ENCODE data around the gene PDCL2. TPM values are rescaled to one million over a fixed set of nuclear protein-coding genes. Genes with fewer than 3 reads are reported as not detected.

The PDCL2 gene
- total and polyA plus RNA-seq, 2 of the 8 experiments (the other 6 are each of a cell fraction or from before 2014, with no cell fraction given) = not detected

DNA sequence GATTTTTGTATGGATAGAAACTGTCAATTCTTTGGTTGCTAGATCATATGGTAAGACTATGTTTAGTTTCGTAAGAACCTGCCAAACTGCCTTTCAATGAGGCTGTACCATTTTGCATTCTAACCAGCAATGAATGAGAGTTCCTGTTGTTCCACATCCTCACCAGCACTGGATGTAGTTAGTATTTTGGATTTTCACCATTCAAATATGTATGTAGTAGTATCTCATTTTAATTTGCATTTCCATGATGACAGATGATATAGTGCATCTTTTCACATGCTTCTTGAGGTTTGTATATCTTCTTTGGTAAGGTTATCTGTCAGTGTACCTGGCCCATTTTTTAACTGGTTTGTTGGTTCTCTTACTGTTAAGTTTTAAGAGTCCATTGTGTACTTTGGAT lies 80.0 kb downstream of the PDCL2 start:
- POLR2A ChIA-PET (ENCODE audit: partially characterized antibody) = no interaction called here
- no peak overlapping the region for H3K14ac ChIP-seq (ENCODE audit: insufficient read length)
- no peak overlapping the region for H2BK20ac ChIP-seq (ENCODE audit: low read length)
- no peak for DNase-seq (ENCODE audit: low read depth in 1 of 2, low spot score in 2 of 2)
- no peaks in the 10 kb centered on the region for H3K9me3 ChIP-seq (ENCODE audit: insufficient read depth in 2 of 2, low read depth in 1 of 2, low read length in 1 of 2)
- no peak overlapping the region for H3K23ac ChIP-seq (ENCODE audit: insufficient read length)
- H2AK5ac ChIP-seq (ENCODE audit: low read depth, low read length) = no peak overlapping the region
- H3K27me3 ChIP-seq (replicated peaks in 1 of 4; ENCODE audit: control insufficient read depth in 3 of 4, extremely low read depth in 1 of 4, insufficient read depth in 3 of 4, low read length in 3 of 4) = no peaks in the 10 kb centered on the region
- no peak overlapping the region for H2BK5ac ChIP-seq (ENCODE audit: low read depth, low read length)
- H3K18ac ChIP-seq (ENCODE audit: extremely low read depth, low read length) = no peak overlapping the region
- no peak overlapping the region for H3K56ac ChIP-seq (replicated peaks; ENCODE audit: insufficient read length, low read depth, low read length)
- H3K4me2 ChIP-seq (ENCODE audit: insufficient read depth in 1 of 2, low read depth in 2 of 2, low read length in 2 of 2) = no peak overlapping the region
- no peak overlapping the region for H2BK15ac ChIP-seq (ENCODE audit: low read length)
- 82% methylated on average over 1 of the region's 1 CpG; no CpG with 5 or more reads in 1 of the 2 experiments for WGBS, 2 experiments (ENCODE audit: extremely low coverage in 1 of 2, insufficient coverage in 1 of 2, insufficient read length in 1 of 2, insufficient replicate concordance in 2 of 2, low coverage in 1 of 2, low lambda C conversion rate in 2 of 2, missing lambda C conversion rate in 1 of 2)
- H4K20me1 ChIP-seq (replicated peaks in 1 of 2; ENCODE audit: control insufficient read depth in 1 of 2, insufficient read depth in 2 of 2, low read length in 2 of 2) = no peaks in the 10 kb centered on the region
- TF ChIP-seq, protein P1, sequence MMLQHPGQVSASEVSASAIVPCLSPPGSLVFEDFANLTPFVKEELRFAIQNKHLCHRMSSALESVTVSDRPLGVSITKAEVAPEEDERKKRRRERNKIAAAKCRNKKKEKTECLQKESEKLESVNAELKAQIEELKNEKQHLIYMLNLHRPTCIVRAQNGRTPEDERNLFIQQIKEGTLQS (IDR thresholded peaks at IDR 0.05; ENCODE audit: insufficient read depth, low read depth, low read length) = no peak
- TF ChIP-seq RAD21 (IDR thresholded peaks at IDR 0.05 in 1 of 2, conservative IDR thresholded peaks at IDR 0.05 in 1 of 2; ENCODE audit: low read depth in 2 of 2, low read length in 2 of 2) = no peak
- no peak for TF ChIP-seq JUN (IDR thresholded peaks at IDR 0.05; ENCODE audit: low read depth, low read length)
- no peak for TF ChIP-seq MAFK (IDR thresholded peaks at IDR 0.05; ENCODE audit: low read depth, low read length)
- no peak for TF ChIP-seq BACH1 (IDR thresholded peaks at IDR 0.05; ENCODE audit: low read length)
- TF ChIP-seq CTCF (IDR thresholded peaks at IDR 0.05; ENCODE audit: control extremely low read depth in 1 of 3, insufficient read depth in 1 of 3, low read depth in 1 of 3, low read length in 3 of 3) = no peak
- no peak for TF ChIP-seq CHD2 (IDR thresholded peaks at IDR 0.05; ENCODE audit: low read length)
- no peak overlapping the region for H2BK12ac ChIP-seq (ENCODE audit: low read depth, low read length)
- no peak overlapping the region for H3K9ac ChIP-seq (replicated peaks in 1 of 4; ENCODE audit: extremely low read depth in 1 of 4, low read depth in 3 of 4, low read length in 3 of 4)
- no peak for FAIRE-seq
- H3K27ac ChIP-seq (ENCODE audit: low read depth, low read length) = no peak overlapping the region
- H4K8ac ChIP-seq (ENCODE audit: extremely low read depth, insufficient read depth, low read length) = no peak overlapping the region
- H4K5ac ChIP-seq (ENCODE audit: insufficient read length, low read depth, low read length) = no peak overlapping the region
- no peaks in the 10 kb centered on the region for H3K79me1 ChIP-seq (ENCODE audit: low read depth, low read length)
- H4K91ac ChIP-seq (replicated peaks; ENCODE audit: insufficient read length, low read length) = no peak overlapping the region
- H2AFZ ChIP-seq (ENCODE audit: low read length) = no peak overlapping the region
- no peaks in the 10 kb centered on the region for H3K4me1 ChIP-seq (replicated peaks in 1 of 4; ENCODE audit: control insufficient read depth in 3 of 4, insufficient read depth in 4 of 4, low read length in 3 of 4)
- H3K79me2 ChIP-seq (ENCODE audit: control insufficient read depth in 1 of 2, insufficient read depth in 2 of 2, low read length in 2 of 2) = peaks cover 0 to 23% of the 10 kb centered on the region in 2 experiments; a peak in 3 of 4 replicates
- H3K4me3 ChIP-seq (ENCODE audit: extremely low read depth in 1 of 4, insufficient read depth in 2 of 4, low read depth in 3 of 4, low read length in 4 of 4) = no peak overlapping the region
- peaks cover 0 to 12% (median 0%) of the 10 kb centered on the region in 4 experiments; a peak in 1 of 8 replicates for H3K36me3 ChIP-seq (ENCODE audit: control insufficient read depth in 2 of 4, insufficient read depth in 4 of 4, low read length in 3 of 4)
- no peak overlapping the region for H2BK120ac ChIP-seq (replicated peaks; ENCODE audit: low read depth, low read length)
- no peaks in the 10 kb centered on the region for H3K23me2 ChIP-seq (ENCODE audit: low read depth, low read length)
- CTCF ChIA-PET (ENCODE audit: partially characterized antibody) = no interaction called here
- no peak overlapping the region for H3K4ac ChIP-seq (replicated peaks; ENCODE audit: insufficient read length, low read depth, low read length)

Measured in H1 (cell line).